ENCODE measurements around the gene MYBPC1. TPM values are rescaled to one million over a fixed set of nuclear protein-coding genes. Genes with fewer than 3 reads are reported as not detected.
A peak's percentile ranks its signal among the peaks of the same experiment; 100 is the strongest.

Gene MYBPC1
- total and polyA plus RNA-seq, 2 of the 13 experiments (the other 11 are each of a cell fraction or from before 2014, with no cell fraction given), result 0.31 to 0.53 TPM

DNA sequence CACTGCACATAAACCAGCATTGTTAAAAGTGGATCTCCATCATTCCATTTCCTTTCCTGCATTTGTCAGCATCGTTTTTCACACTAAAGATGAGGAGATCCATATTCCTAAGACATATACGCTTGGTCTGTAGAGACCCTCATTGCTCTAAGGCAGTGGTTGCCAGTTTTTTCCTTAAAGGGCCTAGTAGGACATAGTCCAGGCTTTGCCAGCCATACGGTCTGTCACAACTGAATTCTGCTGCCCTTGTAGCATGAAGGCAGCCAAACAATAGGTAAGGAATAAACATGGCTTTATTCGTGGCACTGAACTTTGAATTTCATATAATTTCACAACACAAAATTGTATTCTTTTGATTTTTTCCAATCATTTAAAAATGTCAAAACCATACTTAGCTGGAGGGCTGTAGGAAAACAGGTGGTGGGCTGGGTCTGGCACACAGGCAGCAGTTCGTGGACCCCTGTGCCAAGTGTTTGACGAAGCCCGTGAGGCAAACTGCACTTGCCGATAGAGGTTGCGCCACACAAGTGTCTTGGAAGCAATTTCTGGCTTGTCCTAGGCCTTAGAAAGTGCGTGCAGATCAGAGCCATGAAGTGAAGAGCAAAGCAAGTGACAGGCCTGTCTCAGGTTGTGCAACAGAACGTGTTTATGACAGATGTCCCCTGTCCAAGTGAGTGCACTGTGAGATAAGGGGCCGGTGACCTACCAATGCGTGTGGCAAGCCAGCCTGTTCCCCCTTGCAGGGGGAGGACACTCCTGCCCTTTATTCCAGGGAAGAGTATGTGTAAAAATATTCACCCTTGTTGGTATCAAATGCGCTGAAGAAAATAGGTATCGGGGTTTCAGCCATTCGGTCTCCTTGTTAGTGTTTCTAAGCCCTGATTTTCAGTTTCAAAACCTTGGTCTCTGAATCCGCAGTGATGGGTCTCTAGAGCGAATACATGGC, 101.8 kb downstream of the MYBPC1 start (continued):
- TF ChIP-seq ZFP91 (CRISPR knock-in tag; IDR thresholded peaks at IDR 0.05; ENCODE audit: borderline replicate concordance), result peak; percentile 64
- no peak for TF ChIP-seq HNRNPLL (IDR thresholded peaks at IDR 0.05; ENCODE audit: low read depth, low read length, poor library complexity, severe bottlenecking)
- no peak; the same call in 1 of the 2 replicates for TF ChIP-seq HMG20B (CRISPR knock-in tag; conservative IDR thresholded peaks at IDR 0.05)
- TF ChIP-seq ZC3H13 (CRISPR knock-in tag; IDR thresholded peaks at IDR 0.05), result 0 out of 2 replicates have a peak, but pooled peaks have one; percentile 34
- TF ChIP-seq AHR (CRISPR knock-in tag; IDR thresholded peaks at IDR 0.05), result no peak
- TF ChIP-seq NKX3-1 (CRISPR knock-in tag; IDR thresholded peaks at IDR 0.05), result no peak
- no peak for TF ChIP-seq ZNF780A (CRISPR knock-in tag; IDR thresholded peaks at IDR 0.05)
- TF ChIP-seq ZNF678 (CRISPR knock-in tag; IDR thresholded peaks at IDR 0.05), result no peak
- no peak for TF ChIP-seq ZBTB49 (CRISPR knock-in tag; IDR thresholded peaks at IDR 0.05; ENCODE audit: borderline replicate concordance)
- no peak for TF ChIP-seq DNMT3B (CRISPR knock-in tag; conservative IDR thresholded peaks at IDR 0.05)
- TF ChIP-seq, protein P1, sequence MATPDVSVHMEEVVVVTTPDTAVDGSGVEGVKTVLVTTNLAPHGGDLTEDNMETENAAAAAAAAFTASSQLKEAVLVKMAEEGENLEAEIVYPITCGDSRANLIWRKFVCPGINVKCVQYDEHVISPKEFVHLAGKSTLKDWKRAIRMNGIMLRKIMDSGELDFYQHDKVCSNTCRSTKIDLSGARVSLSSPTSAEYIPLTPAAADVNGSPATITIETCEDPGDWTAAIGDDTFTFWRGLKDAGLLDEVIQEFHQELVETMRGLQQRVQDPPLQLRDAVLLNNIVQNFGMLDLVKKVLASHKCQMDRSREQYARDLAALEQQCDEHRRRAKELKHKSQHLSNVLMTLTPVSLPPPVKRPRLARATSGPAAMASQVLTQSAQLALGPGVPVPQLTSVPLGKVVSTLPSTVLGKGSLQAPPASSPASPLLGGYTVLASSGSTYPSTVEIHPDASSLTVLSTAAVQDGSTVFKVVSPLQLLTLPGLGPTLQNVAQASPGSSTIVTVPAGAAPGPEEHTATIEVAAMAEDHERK (CRISPR knock-in tag; IDR thresholded peaks at IDR 0.05; ENCODE audit: low read depth), result no peak
- no peak for TF ChIP-seq MTF2 (CRISPR knock-in tag; IDR thresholded peaks at IDR 0.05; ENCODE audit: borderline replicate concordance)
- TF ChIP-seq KAT8 (CRISPR knock-in tag; IDR thresholded peaks at IDR 0.05), result peak; percentile 64
- TF ChIP-seq EEA1 (CRISPR knock-in tag; IDR thresholded peaks at IDR 0.05; ENCODE audit: borderline replicate concordance), result no peak
